ENCODE data around the gene KATNIP. TPM values are rescaled to one million over a fixed set of nuclear protein-coding genes. Genes with fewer than 3 reads are reported as not detected.
"Not testable (repeated sequence)": the region's sequence is repeated elsewhere in the genome, so short reads cannot be mapped to it uniquely, and the experiment has no call there.

KATNIP gene
- total and polyA plus RNA-seq, 7 donors: 6.7 to 31.9 (median 15.1) TPM

DNA sequence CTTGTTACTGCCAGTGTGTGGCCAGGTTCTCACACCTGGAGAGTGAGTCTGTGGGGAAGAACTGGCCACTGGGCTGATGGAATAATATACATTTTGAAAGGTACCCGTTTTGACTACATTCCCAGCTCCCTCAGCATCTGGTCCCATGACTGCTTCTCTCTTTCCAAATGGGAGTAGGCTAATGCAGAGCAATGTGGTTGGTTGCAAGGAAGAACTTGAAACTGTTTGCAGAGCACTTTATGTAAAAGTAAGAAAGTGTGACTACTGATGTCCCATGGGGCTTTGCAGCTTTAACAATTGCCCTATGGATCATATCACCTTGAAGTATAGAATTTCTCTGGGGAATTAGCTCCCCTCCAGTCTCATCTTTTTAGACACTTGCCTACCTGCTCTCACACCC, 9.0 kb downstream of the KATNIP start:
- H3K27ac ChIP-seq: no peak overlapping the region
- no peaks in the 10 kb centered on the region for H3K27me3 ChIP-seq
- H3K9me3 ChIP-seq: no peaks in the 10 kb centered on the region
- 86 to 87% methylated on average over 1 of the region's 1 CpG for WGBS, 2 donors
- TF ChIP-seq POLR2A (IDR thresholded peaks at IDR 0.05) (no peak), EP300 (IDR thresholded peaks at IDR 0.05) (no peak), POLR2AphosphoS5 (IDR thresholded peaks at IDR 0.05) (no peak)
- TF ChIP-seq, protein P1, sequence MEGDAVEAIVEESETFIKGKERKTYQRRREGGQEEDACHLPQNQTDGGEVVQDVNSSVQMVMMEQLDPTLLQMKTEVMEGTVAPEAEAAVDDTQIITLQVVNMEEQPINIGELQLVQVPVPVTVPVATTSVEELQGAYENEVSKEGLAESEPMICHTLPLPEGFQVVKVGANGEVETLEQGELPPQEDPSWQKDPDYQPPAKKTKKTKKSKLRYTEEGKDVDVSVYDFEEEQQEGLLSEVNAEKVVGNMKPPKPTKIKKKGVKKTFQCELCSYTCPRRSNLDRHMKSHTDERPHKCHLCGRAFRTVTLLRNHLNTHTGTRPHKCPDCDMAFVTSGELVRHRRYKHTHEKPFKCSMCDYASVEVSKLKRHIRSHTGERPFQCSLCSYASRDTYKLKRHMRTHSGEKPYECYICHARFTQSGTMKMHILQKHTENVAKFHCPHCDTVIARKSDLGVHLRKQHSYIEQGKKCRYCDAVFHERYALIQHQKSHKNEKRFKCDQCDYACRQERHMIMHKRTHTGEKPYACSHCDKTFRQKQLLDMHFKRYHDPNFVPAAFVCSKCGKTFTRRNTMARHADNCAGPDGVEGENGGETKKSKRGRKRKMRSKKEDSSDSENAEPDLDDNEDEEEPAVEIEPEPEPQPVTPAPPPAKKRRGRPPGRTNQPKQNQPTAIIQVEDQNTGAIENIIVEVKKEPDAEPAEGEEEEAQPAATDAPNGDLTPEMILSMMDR (IDR thresholded peaks at IDR 0.05): no peak
- intact Hi-C loops (cut with DNase I): no loop called here
- no peak overlapping the region for H3K4me3 ChIP-seq
- H3K36me3 ChIP-seq: peaks cover 0 to 5% (median 0%) of the 10 kb centered on the region in 4 donors
- H3K4me1 ChIP-seq: no peaks in the 10 kb centered on the region
- DNase-seq: no peak

DNA sequence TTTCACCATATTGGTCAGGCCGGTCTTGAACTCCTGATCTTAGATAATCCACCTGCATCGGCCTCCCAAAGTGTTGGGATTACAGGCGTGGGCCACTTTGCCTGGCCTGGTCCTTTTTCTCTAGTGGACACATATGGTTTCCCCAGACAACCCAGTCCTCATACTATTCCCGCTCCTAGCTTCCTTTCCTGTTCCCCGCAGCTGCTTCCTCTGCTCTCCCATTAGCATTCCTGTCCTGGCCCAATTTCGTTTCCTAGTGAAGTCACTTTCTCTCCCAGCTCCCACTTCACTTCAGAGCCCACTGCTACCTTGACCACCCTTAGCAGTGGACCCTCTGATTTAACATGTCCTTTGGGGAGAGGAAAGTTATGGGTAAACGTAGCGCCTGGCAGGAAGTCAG, 11.3 kb downstream of the KATNIP start:
- 94 to 96% methylated on average over 8 of the region's 8 CpGs for WGBS, 2 donors
- Histone ChIP-seq H3K27me3 (no peaks in the 10 kb centered on the region), H3K27ac (no peak overlapping the region), H3K36me3 (peaks cover 0 to 5% (median 0%) of the 10 kb centered on the region in 4 donors), H3K9me3 (no peaks in the 10 kb centered on the region), H3K4me1 (no peaks in the 10 kb centered on the region), H3K4me3 (no peak overlapping the region)
- TF ChIP-seq POLR2AphosphoS5 (IDR thresholded peaks at IDR 0.05): no peak
- TF ChIP-seq, protein P1 (IDR thresholded peaks at IDR 0.05): no peak
- no peak for TF ChIP-seq EP300 (IDR thresholded peaks at IDR 0.05)
- TF ChIP-seq POLR2A (IDR thresholded peaks at IDR 0.05): no peak
- intact Hi-C loops (cut with DNase I): no loop called here
- peak; percentile 14 for DNase-seq

DNA sequence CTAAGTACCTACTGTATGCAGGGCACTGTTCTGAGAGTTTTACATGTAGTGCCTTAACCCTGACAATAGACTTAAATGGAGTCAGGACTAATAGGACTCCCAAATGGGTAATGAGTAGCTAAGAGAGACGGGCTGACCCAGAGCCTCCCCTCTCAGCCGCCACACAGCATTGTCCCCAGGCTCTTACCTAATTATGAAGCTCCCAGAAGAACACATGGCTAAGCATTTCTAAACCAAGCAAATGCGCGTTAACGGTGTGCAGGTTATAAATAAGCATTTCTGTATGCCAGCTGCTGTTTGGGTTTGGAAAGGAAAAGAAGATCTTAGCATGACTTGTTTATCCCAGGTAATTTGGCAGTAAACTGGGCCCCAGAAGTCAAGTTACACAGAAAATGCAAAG, 14.3 kb downstream of the KATNIP start:
- Histone ChIP-seq H3K36me3 (peaks cover 0 to 7% (median 0%) of the 10 kb centered on the region in 4 donors), H3K9me3 (no peaks in the 10 kb centered on the region), H3K27ac (no peak overlapping the region), H3K4me3 (no peak overlapping the region), H3K27me3 (no peaks in the 10 kb centered on the region), H3K4me1 (no peaks in the 10 kb centered on the region)
- intact Hi-C loops (cut with DNase I): no loop called here
- TF ChIP-seq POLR2AphosphoS5 (IDR thresholded peaks at IDR 0.05): no peak
- peak; percentile 41 for DNase-seq
- WGBS, 2 donors: 87 to 88% methylated on average over 5 of the region's 5 CpGs

DNA sequence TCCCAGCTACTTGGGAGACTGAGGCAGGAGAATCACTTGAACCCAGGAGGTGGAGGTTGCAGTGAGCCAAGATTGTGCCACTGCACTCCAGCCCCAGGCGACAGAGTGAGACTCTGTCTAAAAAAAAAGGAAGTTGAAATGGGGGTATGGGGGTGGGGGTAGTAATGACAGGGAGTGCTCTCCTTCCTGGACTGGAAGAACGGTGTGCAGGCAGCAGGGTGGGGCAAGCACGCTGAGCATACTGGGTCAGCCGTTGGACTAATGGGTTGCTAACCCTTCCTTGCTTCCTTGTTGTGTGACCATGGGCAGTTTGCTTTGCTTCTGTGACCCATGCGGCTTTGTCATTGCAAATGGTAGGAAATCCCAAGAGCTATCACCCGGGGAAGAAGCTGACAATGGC, 16.5 kb downstream of the KATNIP start:
- intact Hi-C loops (cut with DNase I): no loop called here
- Histone ChIP-seq H3K36me3 (peaks cover 0 to 7% (median 0%) of the 10 kb centered on the region in 4 donors), H3K9me3 (no peaks in the 10 kb centered on the region), H3K4me3 (no peak overlapping the region), H3K4me1 (no peaks in the 10 kb centered on the region), H3K27ac (no peak overlapping the region), H3K27me3 (no peaks in the 10 kb centered on the region)
- peak; percentile 36 for DNase-seq
- TF ChIP-seq EP300 (IDR thresholded peaks at IDR 0.05) (no peak), POLR2A (IDR thresholded peaks at IDR 0.05) (no peak)
- 31 to 46% methylated on average over 6 of the region's 6 CpGs for WGBS, 2 donors

DNA sequence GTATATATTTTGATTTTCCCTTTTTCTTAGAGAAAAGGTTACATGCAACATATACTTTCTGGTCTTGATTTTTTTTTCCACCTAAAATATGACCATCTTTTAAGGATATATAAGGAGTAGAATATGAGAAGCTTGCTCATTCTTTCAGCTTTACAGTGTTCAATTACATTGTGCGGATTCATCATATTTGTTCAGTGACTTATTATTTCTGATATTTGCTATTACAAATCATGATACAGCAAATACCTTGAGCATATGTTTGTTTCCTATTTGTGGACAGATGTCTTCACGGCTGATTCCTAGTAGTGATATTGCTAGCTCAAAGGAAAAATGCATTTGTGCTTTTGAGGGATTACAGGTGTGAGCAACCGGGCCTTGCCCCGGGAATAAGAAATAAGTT, 18.1 kb downstream of the KATNIP start:
- TF ChIP-seq POLR2A (IDR thresholded peaks at IDR 0.05) (no peak), POLR2AphosphoS5 (IDR thresholded peaks at IDR 0.05) (no peak), EP300 (IDR thresholded peaks at IDR 0.05) (no peak)
- TF ChIP-seq, protein P1 (IDR thresholded peaks at IDR 0.05): no peak
- 95 to 97% methylated on average over 4 of the region's 4 CpGs for WGBS, 2 donors
- Histone ChIP-seq H3K36me3 (peaks cover 0 to 7% (median 0%) of the 10 kb centered on the region in 4 donors), H3K4me3 (no peak overlapping the region), H3K4me1 (no peaks in the 10 kb centered on the region), H3K27ac (no peak overlapping the region), H3K27me3 (no peaks in the 10 kb centered on the region), H3K9me3 (no peaks in the 10 kb centered on the region)
- no peak for DNase-seq
- intact Hi-C loops (cut with DNase I): no loop called here

DNA sequence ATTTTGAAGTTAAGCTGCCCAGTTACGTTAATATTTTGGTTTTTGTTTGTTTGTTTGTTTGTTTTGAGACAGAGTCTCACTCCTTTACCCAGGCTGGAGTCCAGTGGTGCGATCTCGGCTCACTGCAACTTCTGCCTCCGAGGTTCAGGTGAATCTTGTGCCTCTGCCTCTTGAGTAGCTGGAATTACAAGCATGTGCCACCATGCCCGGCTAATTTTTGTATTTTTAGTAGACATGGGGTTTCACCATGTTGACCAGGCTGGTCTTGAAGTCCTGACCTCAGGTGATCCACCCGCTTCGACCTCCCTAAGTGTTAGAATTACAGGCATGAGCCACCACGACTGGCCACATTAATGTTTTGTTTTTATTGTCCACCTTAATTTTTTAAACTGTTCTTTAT, 21.0 kb downstream of the KATNIP start:
- peaks cover 0 to 11% (median 0%) of the 10 kb centered on the region in 4 donors for H3K36me3 ChIP-seq
- WGBS, 2 donors: 94 to 96% methylated on average over 8 of the region's 8 CpGs
- H3K27me3 ChIP-seq; H3K4me1 ChIP-seq; H3K4me3 ChIP-seq; intact Hi-C loops (cut with DNase I); H3K9me3 ChIP-seq; H3K27ac ChIP-seq: not testable (repeated sequence)
- DNase-seq: peak; percentile 1

All from sigmoid colon (tissue), 7 donors.